Body of pancreas (tissue), 4 donors: ENCODE data around the gene HCCS.
"Not testable (repeated sequence)": the region's sequence is repeated elsewhere in the genome, so short reads cannot be mapped to it uniquely, and the experiment has no call there.

Experiments used
- CTCF ChIP-seq, 7 experiments: fragments of 450-650 bp in 4 of 7; fragments of 200-600 bp in 3 of 7; sonication (generic) in 3 of 7; IDR thresholded peaks; one replicate each; pipeline ENCODE4 v1.5.1; 2016 to 2019; ENCODE audit warnings: antibody characterized with exemption in 7 of 7
- POLR2A ChIP-seq, 3 donors: fragments of 450-650 bp; IDR thresholded peaks; one replicate each; pipeline ENCODE4 v1.6.1; 2016; ENCODE audit warnings: antibody characterized with exemption in 3 of 3, mild to moderate bottlenecking in 2 of 3

GRCh38 chrX:11123087-11123486, 12.0 kb downstream of the HCCS start:
- TF ChIP-seq CTCF, POLR2A (IDR thresholded peaks at IDR 0.05): not testable (repeated sequence)
